Stimulated activated CD8-positive, alpha-beta memory T cell treated with anti-CD3 and anti-CD28 coated beads, Interleukin-2, amount 100 ng/mL, for 1 hour (primary cell): ENCODE data around the gene CCDC88C.
A peak's percentile ranks its signal among the peaks of the same experiment; 100 is the strongest.
"Not testable (repeated sequence)": the region's sequence is repeated elsewhere in the genome, so short reads cannot be mapped to it uniquely, and the experiment has no call there.

Experiments
- DNase-seq, 2 donors: peaks; one replicate each; pipeline ENCODE4 v3.0.0-alpha.2; 2020; ENCODE audit warnings: low read depth in 2 of 2

Gene CCDC88C

DNA sequence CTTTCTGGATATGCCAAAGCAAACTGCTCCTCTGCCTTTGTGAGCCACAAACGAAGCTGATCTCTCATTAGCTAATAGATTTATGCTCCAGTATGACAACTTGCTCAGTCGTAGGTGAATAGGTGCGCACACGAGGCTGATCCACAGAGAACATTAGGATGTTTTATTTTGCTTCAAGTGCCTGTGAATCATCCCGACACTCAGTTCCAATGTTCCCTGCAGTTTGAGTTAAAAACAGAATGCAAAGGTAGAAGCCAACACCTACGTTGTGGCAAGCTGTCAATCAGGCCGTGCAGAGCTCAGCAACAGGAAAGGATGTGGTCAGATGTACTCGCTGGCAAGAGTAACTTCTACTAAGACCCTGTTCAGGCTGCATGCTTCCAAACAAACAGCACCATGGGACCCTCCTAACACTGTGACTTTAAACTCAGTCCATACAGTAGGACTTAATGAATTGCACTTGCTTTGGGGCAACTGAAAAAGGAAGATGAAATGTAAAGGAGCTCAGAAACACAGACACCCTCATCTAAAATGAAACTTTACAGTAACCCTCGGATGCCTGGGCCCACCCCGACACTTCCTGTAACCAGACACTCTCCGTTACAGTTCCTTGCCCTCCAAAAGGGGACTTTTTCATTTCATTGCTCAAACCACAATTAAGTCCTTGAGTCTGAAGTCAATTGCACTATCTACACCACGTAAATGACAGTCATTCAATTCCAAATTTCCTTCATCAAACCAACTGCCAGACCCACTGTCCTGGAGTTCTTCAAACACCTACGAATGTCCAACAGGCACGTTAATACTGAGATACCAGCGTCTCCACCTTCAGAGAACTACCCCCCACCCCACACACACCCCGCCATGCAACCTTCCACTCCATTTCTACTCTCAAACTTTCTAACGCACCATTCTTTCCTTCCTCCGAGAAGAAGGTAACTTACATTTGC is 1.6 kb downstream of the CCDC88C start:
- DNase-seq: no peak

DNA sequence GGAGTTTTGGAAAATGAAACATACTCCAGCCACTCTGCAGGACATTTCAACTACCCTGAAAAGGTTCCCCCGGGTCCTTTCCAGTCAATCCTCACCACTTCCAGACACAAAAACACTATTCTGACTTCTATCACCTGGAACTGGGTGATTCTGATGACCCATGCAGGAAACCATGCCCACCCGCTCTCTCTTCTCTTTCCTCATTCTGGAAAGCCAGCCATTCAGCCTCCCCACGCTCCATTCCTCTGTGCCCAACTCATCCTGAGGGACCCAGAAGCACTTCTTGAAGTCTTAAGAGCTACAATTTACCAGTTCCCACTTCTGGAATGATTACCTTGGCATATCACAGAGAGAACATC is 3.2 kb downstream of the CCDC88C start:
- DNase-seq: no peak

DNA sequence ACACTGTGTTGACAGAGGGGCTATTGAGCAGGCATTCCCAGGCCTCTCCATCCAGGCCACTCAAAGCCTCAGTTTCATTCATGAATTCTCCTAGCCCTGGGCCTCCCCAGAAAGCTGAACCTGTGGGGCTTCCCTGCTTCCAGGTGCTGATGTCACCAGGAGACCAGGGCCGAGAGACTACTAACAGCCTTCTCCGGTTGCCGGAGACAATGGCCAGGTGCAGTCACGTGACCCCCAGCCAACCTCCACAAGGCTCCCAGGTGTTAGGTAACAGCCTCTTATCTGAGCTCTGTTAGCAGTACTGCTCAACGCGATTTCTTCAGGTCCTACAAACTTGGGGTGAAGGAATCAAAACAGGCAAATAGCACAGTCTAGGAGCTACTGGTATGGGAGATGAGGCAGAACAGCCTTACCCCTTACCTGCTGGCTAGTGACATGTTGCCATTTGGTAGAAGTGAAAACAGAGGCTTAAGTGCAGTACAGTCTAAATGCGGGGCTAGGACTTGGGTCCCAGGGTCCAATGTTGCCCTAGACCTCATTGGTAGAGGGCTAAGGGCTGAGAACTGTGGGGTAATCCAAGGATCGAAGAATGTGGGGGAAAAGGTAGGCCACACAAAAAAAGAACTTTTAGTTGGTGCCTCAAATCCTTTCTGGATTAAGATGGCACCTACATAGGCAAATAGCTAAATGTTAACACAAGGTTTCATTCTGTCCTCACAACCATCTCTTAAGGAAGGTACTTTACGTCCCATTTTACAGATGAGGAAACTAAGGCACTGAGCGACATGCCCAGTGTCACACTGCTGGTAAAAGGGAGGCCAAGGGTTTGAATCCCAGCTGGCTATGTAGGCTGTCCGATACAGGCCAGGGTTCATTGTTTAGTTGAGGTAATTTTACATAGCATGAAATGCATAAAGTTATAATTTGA is 3.8 kb downstream of the CCDC88C start:
- no peak for DNase-seq

DNA sequence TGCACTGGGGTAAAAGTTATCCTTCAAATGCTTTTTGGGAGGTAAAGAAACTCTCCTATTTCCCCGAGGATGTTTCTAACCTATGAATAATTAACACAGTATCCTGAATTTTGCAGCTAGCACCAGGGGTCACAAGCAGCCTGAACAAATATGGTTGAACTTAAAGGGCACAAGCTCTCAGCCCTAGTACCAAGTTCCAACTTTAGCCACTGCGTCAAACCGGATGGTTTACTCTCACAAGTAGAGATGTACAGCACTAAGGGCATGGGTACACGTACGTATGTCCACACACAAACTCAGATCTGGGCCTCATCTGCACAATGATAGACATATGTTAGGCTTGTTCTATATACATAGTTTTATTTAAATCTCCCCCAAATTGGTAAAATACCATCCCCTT is 4.7 kb downstream of the CCDC88C start:
- no peak for DNase-seq

DNA sequence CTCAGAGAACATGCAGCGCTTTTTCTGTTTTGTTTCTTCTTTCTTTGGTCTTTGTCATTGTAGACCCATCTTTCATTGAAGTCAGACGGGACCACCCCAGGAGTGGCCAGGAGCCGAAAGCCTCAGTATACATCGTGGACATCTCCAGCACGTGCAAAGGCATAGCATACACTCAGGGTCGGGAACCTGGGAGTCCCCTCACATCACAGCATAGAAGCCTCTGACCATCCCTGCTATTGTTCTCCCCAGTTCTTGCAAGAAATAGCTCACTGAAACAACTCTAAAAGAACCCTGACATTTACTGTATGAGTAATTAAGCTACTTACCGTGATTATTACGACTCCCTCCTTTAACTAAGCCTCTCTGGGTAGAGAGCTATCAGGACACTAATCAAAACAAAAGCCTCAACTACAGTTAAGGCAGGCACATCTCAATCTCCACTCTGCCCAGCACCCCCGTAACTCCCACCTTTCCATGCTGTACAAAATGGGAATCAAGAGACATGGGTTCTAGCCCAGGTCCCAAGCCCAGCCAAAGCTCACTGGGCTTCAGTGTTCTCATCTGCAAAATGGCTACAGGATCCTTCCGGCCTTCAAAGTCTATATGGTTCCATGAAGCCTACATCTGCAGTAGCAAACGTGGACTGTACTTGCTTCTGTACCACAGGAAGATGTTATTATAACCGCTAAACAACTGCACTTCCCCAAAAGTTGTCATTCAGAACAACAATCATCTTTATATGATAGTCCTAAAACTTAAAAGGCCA is 6.7 kb downstream of the CCDC88C start:
- DNase-seq: no peak

DNA sequence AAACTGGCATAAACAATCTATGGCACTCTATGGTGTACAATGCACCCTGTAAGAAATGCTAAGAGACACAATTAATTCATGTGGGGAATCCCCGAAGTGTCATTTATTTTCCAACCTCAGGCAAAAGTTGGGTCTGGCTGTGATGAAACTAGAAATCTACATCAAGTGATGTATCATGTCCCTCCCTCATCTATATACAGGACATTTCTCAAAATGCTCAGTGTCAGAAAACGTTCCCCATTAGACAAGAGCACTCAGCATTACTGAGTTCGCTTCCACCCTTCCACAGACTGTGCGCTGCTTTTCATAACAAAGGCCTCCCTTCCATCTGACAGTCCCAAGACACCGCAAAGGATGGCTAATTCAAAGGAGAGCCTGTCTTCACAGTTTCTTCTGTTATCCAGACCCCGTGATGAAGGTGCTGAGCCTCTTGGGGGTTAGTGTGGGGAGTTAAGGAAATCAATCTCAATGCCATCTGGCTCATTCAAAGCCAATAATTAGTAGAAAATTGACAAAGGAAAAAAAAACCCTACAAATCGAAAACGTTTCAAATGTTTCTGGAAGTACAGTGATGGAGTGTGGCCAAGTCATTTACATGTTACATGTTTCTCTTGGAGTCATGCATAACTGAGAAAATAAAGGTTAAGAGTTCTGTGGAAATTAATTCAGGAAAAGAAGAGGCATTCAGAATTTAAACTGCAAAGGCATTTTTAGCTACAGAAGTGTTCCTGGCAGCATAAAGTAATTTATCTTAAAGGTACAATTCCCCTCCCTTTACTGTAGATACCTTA is 7.5 kb downstream of the CCDC88C start:
- DNase-seq: no peak

DNA sequence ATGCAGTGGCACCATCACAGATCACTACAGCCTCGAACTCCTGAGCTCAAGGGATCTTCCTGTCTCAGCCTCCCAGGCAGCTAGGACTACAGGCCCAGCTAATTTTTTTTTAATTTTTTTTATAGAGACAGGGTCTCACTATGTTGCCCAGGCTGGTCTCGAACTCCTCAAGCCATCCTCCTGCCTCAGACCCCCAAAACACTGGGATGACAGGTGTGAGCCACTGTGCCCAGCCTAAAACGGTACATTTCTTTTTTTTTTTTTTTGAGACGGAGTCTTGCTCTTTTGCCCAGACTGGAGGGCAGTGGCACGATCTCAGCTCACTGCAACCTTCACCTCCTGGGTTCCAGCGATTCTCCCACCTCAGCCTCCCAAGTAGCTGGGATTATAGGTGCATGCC is 8.4 kb downstream of the CCDC88C start:
- DNase-seq: not testable (repeated sequence)

DNA sequence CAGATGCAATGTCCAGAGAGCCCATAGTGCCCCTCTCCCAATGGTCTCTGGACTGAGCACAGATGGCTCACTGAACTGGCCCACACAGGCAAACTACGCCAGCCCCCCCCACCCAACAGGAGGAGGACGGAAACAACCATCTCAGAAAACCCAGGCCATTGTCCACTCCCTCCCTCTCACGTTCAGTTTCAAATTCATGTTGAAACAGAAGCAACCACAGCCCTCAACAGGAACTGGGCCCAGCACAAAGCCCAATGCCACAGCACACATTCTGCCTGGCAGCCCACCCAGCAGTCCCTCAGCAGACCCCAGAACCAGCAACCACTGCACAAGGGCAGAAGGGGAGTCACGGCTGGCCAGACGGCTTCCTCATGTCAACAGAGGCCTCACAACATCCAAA is 10.6 kb downstream of the CCDC88C start:
- DNase-seq: no peak

DNA sequence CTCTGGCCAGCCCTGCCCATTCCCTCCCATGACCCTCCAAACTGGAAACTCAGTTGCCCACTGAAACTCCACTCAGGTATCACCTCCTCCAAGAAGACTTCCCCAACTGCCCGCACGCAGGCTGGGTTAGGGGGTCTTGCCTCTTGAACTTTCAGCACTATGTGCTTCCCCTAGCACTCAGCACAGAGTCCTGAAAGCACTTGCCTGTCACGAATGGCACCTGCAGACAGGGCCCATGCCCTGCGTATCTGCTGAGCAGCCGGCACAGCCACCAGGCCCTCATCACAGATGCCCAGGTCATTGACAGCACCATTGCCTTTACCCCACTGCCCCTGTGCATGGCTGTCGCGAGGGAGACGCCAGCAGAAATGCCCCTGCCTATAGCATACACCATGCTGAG is 11.2 kb downstream of the CCDC88C start:
- DNase-seq: no peak

DNA sequence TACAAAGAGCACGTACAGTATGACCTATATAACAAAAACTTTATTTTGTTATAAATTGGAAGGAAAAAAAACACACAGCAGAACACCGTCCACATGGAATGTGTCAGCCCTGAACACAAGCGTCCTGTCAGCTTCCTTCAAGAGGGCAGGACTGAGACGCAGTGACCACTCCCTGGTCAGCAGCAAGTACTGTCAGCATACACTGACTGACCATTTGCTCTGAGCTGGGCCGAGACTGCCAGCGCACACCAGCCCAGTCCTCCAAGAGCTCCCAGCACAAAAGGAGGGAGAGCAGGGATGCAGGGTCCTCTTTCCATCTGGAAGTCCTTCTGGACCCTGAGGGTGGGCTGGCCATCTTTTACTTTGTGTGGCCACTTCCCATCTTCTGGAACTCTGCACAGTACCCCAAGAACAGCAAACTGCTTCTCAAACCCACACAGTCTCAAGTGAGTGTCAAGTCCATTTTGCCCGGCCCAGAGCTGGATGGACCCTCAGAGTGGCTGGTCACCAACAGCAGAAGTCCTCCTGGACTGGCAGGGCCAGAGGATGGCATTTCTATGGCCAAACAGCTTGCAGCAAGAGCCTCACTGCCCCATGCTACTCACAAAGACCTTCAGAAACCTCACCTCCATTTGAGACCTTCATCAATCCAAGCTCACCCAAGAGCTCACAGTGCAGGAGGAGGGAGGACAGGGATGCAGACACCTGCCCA is 11.7 kb downstream of the CCDC88C start:
- no peak for DNase-seq

DNA sequence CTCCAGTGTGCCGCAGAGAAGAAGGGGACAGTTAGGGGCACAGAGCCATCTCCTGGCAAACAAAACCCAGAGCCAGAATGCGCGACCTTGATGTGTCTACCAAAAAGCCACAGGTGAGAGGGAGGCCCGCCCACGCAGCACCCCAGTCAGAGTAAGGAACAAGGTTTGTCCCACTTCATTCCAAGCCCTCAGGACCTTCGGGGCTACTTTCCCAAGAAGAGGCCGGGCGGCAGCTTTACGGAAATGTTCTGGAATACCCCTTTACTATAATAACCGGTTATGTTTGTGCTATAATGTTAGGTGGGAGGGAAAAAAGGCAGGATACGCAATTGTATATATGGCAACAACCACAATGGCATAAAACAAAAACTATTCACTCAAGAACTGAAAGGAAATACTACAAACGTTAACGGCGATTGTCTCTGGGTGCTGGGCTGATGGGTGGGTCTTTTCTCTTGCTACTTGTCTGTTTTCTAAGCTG is 12.3 kb downstream of the CCDC88C start:
- DNase-seq: peak in 1 of 2 donors; percentile 53

DNA sequence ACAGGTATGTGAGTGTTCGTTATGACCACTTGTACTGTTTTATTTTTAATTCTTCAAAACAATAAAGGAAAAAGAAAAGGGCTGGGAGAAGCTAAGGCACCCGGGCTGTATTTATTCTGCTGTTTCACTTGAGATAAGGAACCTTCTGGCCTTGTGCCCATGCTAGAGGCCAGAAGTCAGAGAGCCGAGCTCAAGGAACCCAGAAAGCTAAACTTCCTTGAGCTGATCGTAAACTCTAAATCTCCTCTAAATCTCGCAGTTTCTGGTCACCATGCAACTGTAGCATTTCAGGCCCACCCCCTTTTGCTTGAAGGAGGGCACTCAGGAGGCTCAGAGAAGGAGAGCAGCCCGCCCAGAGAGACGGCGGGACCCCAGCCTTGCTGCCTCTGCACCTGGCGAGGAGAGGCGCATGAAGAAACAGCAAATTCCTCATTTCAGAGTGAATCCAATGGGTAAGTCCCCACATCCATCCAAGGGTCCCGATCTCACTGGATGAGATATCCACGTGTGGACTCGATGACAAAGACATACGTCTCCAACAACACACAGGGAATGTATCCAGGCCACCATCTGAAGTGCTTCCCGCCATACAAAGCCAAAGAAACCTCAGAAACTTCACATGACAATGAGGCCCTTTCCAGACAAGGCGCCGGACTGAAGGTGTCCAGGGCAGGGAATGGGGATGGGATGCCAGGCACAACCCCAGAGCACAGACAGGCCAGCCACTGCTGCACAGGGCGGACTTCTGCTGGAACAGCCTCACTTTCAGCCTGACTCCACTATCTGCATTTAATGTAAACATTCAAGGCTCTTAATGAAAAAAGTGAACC is 14.6 kb downstream of the CCDC88C start:
- DNase-seq: no peak

DNA sequence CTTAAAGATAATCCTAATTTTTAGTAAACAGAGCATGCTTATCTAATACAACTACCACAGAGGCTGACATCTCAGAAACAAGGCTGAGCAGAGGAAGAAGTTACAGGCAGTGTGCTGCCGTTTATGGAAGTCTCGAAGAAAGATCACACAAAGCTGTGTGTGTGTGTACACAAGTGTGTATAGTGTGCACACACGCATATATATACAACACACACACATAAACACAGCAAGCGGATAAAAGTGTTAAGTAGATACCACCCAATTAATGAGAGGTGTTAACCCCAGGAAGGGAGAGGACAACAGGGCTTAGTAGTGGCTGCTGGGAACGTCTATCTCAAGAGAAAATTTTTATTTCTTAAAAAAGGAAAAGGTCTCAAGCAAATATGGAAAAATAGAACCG is 15.3 kb downstream of the CCDC88C start:
- DNase-seq: no peak

DNA sequence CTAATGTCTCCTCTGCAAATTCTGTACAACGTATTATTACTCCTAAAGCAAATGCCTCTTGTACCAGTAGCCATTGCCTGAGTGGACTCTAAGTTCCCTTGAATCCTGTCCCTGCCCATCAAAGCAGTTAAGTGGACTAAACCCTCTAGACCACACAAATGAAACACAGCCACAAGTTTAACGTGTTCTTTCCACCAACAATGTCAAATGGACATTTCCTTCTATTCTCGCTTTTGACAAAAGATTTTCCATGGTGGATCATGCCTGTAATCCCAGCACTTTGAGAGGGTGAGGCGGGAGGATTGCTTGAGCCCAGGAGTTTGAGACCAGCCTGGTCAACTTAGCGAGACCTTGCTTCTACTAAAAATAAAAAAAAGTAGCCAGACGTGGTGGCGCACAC is 15.9 kb downstream of the CCDC88C start:
- DNase-seq: no peak

DNA sequence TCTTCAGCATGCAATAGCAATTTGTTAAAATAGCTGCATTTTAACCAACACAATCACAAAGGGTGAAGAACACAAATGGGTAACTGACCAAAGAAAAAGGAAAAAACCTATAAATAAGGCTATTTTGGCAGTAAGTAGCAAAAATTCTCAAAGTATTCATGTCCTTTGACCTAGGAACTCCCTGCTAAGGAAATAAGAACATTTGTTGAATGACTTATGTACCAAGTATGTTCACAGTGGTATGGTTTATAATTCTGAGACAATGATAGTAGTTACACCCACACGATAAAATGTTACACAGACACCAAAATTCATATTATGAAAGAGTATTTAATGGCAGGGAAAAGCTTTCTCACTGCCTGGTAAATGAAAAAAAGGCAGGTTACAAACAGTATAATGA is 16.9 kb downstream of the CCDC88C start:
- no peak for DNase-seq

DNA sequence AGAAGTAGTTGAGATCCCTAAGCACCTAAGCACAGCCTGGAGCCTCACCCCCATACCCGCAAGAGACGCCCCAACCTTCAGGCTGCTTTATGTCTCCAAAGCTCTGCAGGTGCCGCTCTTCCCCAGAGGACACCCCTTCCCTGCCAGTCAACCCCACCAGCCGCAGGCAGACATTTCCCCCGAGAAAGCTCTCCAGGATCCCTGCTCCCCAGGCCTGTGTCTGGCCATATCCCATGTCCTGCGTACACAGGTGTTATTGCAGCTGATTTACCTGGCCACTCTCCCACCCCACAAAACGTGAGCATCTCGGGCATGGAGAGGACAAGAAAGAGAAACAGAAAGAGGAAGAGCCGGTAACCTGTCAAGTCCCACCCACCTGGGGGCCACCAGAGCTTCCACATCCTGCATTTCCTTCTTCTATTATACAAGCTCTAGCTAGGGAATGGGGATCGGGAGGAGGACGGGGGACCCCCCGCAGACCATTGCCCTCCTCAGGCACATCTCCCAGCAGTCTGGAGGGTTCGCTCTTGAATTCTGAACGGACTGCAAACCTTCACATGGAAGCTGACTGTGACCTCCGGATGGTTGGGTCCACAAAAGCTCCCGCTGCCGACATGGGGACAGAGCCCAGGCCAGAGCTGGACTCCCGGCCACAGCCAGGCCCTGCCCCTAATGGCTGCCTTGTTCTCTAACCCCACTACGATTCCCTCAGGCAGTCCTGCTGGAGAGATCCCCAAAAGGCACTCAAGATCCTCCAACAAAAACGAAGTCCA is 17.6 kb downstream of the CCDC88C start:
- DNase-seq: no peak

DNA sequence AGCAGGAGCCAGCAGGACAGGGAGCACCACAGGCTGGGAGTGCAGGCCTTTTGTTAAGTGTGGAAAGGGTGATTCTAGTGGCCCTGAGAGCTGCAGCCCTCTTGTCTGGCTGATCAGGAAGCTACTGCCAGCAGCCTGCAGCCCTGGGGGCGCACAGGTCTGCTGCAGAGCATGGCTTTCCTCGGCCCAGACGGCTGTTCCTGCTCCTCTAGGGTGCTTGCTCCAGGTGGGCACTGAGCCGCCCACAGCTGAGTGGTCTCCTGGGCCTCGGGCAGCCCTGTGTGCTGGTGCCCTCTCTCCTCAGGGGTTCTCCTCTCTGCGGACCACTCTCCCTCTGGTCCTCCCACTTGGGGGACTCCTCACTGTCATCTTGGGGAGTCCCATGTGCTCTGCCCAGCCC is 18.9 kb downstream of the CCDC88C start:
- DNase-seq: no peak

DNA sequence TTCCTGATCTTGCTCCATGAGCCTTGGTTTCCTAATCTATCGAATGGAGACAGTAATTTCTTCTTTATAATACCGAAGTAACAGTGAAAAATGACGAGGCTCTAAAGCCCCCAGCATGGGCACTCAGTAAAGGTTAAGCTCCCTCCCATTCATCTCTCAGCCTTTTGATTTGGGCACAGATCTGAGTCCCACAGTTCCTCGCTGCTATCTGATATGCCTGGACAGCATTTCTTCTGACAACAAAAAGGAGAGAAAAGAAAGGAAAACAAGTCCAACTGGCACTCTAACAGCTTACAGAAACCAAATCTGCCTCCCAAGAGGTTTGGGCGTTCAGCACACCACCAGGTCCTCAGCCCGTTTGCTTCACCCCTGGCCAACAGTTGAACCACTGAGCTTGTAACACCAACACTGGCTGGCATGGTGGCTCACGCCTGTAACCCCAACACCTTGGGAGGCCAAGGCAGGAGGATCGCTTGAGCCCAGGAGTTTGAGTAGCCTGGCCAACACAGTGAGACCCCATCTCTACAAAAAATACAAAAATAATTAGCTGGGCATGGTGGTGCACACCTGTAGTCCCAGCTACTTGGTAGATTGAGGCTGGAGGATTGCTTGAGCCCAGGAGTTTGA is 19.5 kb downstream of the CCDC88C start:
- no peak for DNase-seq
